H1 (cell line): Measurements from ENCODE around the gene CYGB. TPM values are rescaled to one million over a fixed set of nuclear protein-coding genes. Genes with fewer than 3 reads are reported as not detected.

Experiments
- BRCA1 ChIP-seq: IDR thresholded peaks from 2 replicates; pipeline ENCODE4 v1.6.1; 2012; ENCODE audit warnings: low read depth, low read length, improper control_type of control experiment
- CHD7 ChIP-seq: fragments of 300-600 bp; sonication (generic); IDR thresholded peaks from 2 replicates; pipeline ENCODE4 v1.7.1; 2012; ENCODE audit warnings: low read length, moderate library complexity, mild to moderate bottlenecking, inconsistent platforms; ENCODE audit not compliant: insufficient replicate concordance
- EGR1 ChIP-seq: IDR thresholded peaks from 2 replicates; pipeline ENCODE4 v1.6.1; 2011; ENCODE audit warnings: low read depth, low read length, borderline replicate concordance
- polyA plus RNA-seq, 7 experiments: library from polyadenylated mRNA; depleted of rRNA in 3 of 7; stranded (reverse) in 5 of 7; unstranded in 2 of 7; fragments of >200 nt in 5 of 7; fragments of 200-250 nt in 2 of 7; gene quantifications; 1 replicate in 5 of 7; 2 replicates in 1 of 7; 4 replicates in 1 of 7; pipeline versions ENCODE4 v1.2.1 to v1.2.3, GENCODE V29; 2011 to 2013; ENCODE audit warnings: missing spikeins in 2 of 7, mixed read lengths in 2 of 7
- total RNA-seq: library from RNA; stranded (reverse); fragmentation: NEBNext Ultra II Directional; extraction: Animal tissue kit (Norgen Biotek cat#: 25700); gene quantifications from 2 replicates; pipeline ENCODE4 v1.2.1, GENCODE V29; 2021

The CYGB gene
- total and polyA plus RNA-seq, 2 of the 8 experiments (the other 6 are each of a cell fraction or from before 2014, with no cell fraction given), result 2.7 to 3.7 TPM

- TF ChIP-seq CHD7, result no peak
- TF ChIP-seq EGR1, result no peak
- TF ChIP-seq BRCA1, result no peak
These were observed 5.5 kb upstream of the CYGB start (continued) for GRCh38 chr17:76542984-76543383.
